NCI-H146 (cell line): ENCODE results near the gene TANK.
A peak's percentile ranks its signal among the peaks of the same experiment; 100 is the strongest.
"Not testable (repeated sequence)": the region's sequence is repeated elsewhere in the genome, so short reads cannot be mapped to it uniquely, and the experiment has no call there.

Experiments used
- DNase-seq: peaks from one replicate; lab custom pipeline; 2025; lab: John Stamatoyannopoulos, UW

The TANK gene

GRCh38 chr2:161233858-161234431, 73.7 kb downstream of the TANK start:
- DNase-seq, result no peak

GRCh38 chr2:161234627-161235026, 74.4 kb downstream of the TANK start:
- no peak for DNase-seq

GRCh38 chr2:161237392-161238264, 77.4 kb downstream of the TANK start:
- peak; percentile 67 for DNase-seq

- peak; percentile 37 for DNase-seq
Measured at GRCh38 chr2:161238265-161238559, 78.0 kb downstream of the TANK start.

- DNase-seq, result peak; percentile 79
Measured at GRCh38 chr2:161238560-161239325, 78.5 kb downstream of the TANK start.

GRCh38 chr2:161239326-161240109, 79.3 kb downstream of the TANK start:
- no peak for DNase-seq

- no peak for DNase-seq
Measured at GRCh38 chr2:161241894-161242293, 81.7 kb downstream of the TANK start.

GRCh38 chr2:161243312-161243711, 83.1 kb downstream of the TANK start:
- DNase-seq, result no peak

GRCh38 chr2:161243905-161244304, 83.7 kb downstream of the TANK start:
- DNase-seq, result no peak

GRCh38 chr2:161244387-161245260, 84.4 kb downstream of the TANK start:
- not testable (repeated sequence) for DNase-seq

- DNase-seq, result no peak
Measured at GRCh38 chr2:161245261-161245553, 85.0 kb downstream of the TANK start.

GRCh38 chr2:161245671-161246070, 85.4 kb downstream of the TANK start:
- no peak for DNase-seq

- DNase-seq, result no peak
Measured at GRCh38 chr2:161246281-161246680, 86.1 kb downstream of the TANK start.

- DNase-seq, result peak; percentile 73
Measured at GRCh38 chr2:161250864-161251436, 90.7 kb downstream of the TANK start.

- no peak for DNase-seq
Measured at GRCh38 chr2:161257123-161257952, 97.1 kb downstream of the TANK start.

GRCh38 chr2:161265874-161266273, 105.6 kb downstream of the TANK start:
- peak; percentile 17 for DNase-seq

GRCh38 chr2:161269111-161269510, 108.9 kb downstream of the TANK start:
- no peak for DNase-seq

GRCh38 chr2:161273038-161273760, 113.0 kb downstream of the TANK start:
- DNase-seq, result peak; percentile 45

- not testable (repeated sequence) for DNase-seq
Measured at GRCh38 chr2:161278564-161279229, 118.5 kb downstream of the TANK start.
